GM04503 (cell line): ENCODE results near the gene MYL11.
A peak's percentile ranks its signal among the peaks of the same experiment; 100 is the strongest.

Experiments used
- DNase-seq: peaks from one replicate; pipeline ENCODE4 v3.0.0-alpha.2; 2012; ENCODE audit warnings: low read depth

MYL11 gene

GRCh38 chr16:30371248-30371816 lies 3.3 kb upstream of the MYL11 start:
- DNase-seq = no peak

- no peak for DNase-seq
These were observed 2.4 kb upstream of the MYL11 start for GRCh38 chr16:30372038-30372712.

GRCh38 chr16:30372725-30373124 lies 1.9 kb upstream of the MYL11 start:
- DNase-seq = no peak

GRCh38 chr16:30375864-30376263 lies 1.3 kb downstream of the MYL11 start:
- DNase-seq = no peak

- DNase-seq = no peak
These were observed 1.9 kb downstream of the MYL11 start for GRCh38 chr16:30376461-30376902.

GRCh38 chr16:30377050-30377811 lies 2.6 kb downstream of the MYL11 start:
- DNase-seq = no peak

GRCh38 chr16:30377812-30378235 lies 3.2 kb downstream of the MYL11 start:
- no peak for DNase-seq

GRCh38 chr16:30378236-30379157 lies 3.9 kb downstream of the MYL11 start:
- DNase-seq = peak; percentile 72

GRCh38 chr16:30379158-30379783 lies 4.7 kb downstream of the MYL11 start:
- DNase-seq = no peak

- no peak for DNase-seq
These were observed 5.6 kb downstream of the MYL11 start for GRCh38 chr16:30380072-30380802.

- DNase-seq = no peak
These were observed 6.2 kb downstream of the MYL11 start for GRCh38 chr16:30380803-30381208.

- no peak for DNase-seq
These were observed 6.9 kb downstream of the MYL11 start for GRCh38 chr16:30381291-30382041.

- DNase-seq = no peak
These were observed 7.7 kb downstream of the MYL11 start, which contains the start of gene SEPTIN1 for GRCh38 chr16:30382111-30382881. SEPTIN1 (minus strand) TSS chr16:30382561; CDS start chr16:30382542, 19 bp downstream.

GRCh38 chr16:30383521-30383920 lies 8.9 kb downstream of the MYL11 start:
- no peak for DNase-seq

GRCh38 chr16:30394592-30395154 lies 20.1 kb downstream of the MYL11 start:
- no peak for DNase-seq

- no peak for DNase-seq
These were observed 20.8 kb downstream of the MYL11 start, which contains the start of gene ZNF48 for GRCh38 chr16:30395155-30395991. ZNF48 (plus strand) TSS chr16:30395420; CDS start chr16:30395795, 375 bp downstream.

GRCh38 chr16:30395992-30396585 lies 21.5 kb downstream of the MYL11 start:
- no peak for DNase-seq
